Measurements from ENCODE around the gene BMAL1.

Gene BMAL1

DNA sequence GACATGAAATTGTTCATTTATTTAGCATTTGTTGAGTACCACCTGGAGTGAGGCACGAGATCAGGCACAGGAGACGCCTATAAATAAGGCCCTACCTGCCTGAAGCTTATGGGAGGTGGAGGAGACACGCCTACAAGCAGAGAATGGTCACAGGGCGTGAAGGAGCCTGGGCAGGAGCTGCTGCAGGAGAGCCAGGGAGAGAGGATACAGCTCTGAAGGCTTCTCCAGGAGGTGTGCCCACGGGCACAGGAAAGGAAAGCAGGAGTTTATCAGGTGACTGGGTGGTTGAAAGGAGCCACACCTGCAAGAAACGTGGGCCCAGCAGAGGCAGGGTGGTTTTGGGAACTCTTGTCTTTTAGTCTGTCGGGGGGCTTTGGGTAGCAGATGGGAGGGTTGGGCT lies 70.3 kb downstream of the BMAL1 start:
- DNase-seq: no peak

DNA sequence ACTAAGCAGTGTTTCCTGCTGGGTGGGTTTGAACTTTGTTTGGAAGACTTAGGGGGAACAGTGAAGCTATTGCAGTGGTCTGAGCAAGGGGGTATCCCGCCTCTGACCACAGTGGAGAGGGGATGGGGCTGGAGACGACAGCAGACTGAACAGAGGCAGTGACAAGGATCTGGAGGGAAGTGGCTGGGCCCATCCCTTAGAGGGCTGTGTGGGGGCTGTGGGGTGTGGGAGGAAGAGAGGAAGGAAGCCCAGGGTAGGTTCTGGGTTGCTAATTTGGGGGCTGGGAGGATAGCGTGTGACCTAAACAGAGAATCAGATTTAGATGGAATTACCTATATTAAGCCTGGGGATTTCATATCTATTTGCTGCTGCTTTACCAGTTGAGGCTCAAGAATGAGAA lies 70.7 kb downstream of the BMAL1 start:
- no peak for DNase-seq

DNA sequence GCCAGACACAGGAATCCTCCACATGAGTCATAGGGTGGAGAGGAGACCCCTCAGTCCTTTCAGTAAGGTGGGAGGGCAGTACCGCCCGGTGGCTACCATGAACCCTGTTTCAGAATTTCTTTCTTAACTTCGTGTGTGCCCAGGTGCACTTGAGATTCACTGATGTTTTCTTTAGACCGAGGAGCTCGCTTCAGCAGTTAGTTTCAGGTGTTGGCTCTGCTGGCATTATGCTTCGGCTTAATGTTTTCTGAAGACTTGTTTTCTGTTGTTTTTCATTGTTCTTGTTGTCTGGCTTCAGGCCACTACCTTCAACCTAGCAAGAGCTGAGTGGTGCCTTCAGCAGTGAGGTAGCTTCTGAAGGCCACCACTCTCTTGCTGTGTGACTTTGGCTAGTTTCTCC lies 71.5 kb downstream of the BMAL1 start:
- DNase-seq: no peak

- no peak for DNase-seq
Observed at GRCh38 chr11:13349581-13349980, 72.0 kb downstream of the BMAL1 start.

DNA sequence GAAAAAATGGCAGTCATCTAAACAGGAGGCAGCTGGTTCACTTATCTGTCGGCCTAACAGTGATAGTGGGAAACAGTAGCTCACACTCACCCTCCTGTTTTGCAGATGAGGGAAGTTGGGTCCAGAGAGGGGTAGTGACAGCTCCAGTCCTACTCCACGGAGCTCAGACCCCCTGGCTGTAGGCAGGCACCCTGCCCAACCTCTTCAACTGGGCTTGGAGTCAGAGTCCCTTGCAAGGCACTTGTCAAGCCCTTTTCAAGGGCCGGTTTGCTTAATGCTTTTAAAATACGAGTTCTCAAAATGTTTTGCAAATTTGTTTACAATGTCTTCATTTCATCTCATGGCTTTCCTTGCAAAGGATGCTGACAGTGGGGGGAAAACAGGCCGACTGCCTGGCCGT lies 75.1 kb downstream of the BMAL1 start:
- no peak for DNase-seq

GRCh38 chr11:13354335-13354734 lies 76.7 kb downstream of the BMAL1 start:
- DNase-seq: no peak

DNA sequence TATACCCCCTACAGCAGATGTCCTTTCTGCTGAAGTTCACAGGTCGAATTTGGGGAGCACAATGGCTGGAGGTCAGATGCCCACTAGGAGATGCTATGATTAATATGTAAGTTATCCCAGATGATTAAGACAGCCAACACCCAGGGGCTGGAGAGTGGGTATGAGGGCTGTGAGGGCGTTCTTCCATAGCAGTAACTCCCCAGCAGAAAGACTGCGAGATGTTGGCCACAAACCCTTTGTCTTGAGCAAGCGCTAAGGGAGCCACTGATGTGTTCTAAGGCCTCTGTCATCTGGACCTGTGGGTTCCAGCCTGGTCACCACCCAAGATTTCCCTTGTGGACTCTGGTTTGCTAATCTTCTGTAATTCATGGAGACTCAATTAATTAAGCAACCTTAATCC lies 77.6 kb downstream of the BMAL1 start:
- DNase-seq: no peak

- no peak for DNase-seq
Observed at GRCh38 chr11:13357232-13357631, 79.6 kb downstream of the BMAL1 start.

- no peak for DNase-seq
Observed at GRCh38 chr11:13358596-13359270, 81.1 kb downstream of the BMAL1 start.

DNA sequence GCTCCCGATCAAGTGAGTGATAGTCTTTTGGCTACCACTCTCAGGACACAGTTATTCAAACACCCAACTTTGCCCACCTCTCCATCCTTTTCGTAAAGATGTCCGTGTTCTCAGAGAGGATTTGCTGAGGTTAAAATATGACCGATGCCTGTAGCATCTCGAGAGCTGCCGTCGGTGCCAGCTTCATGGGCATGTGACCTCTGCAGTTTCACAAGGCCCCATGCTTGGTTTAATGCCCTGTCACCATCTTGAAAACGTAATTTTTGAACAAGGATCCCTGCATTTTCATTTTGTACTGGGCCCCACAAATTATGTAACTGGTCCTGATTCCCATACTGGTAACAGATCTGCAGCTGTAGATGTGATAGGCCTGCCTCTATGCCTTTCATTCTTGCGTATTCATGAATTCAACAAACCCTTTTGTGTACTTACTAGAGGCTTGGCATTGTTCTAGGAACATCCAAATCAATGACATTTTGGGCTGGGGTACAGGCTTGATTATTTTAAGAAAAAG lies 85.1 kb downstream of the BMAL1 start:
- no peak for DNase-seq

GRCh38 chr11:13364388-13364787 lies 86.8 kb downstream of the BMAL1 start:
- DNase-seq: no peak

GRCh38 chr11:13366266-13367026 lies 88.9 kb downstream of the BMAL1 start:
- DNase-seq: no peak

GRCh38 chr11:13367115-13367514 lies 89.5 kb downstream of the BMAL1 start:
- no peak for DNase-seq

- DNase-seq: no peak
Observed at GRCh38 chr11:13368041-13368446, 90.5 kb downstream of the BMAL1 start.

GRCh38 chr11:13373216-13373615 lies 95.6 kb downstream of the BMAL1 start:
- no peak for DNase-seq

DNA sequence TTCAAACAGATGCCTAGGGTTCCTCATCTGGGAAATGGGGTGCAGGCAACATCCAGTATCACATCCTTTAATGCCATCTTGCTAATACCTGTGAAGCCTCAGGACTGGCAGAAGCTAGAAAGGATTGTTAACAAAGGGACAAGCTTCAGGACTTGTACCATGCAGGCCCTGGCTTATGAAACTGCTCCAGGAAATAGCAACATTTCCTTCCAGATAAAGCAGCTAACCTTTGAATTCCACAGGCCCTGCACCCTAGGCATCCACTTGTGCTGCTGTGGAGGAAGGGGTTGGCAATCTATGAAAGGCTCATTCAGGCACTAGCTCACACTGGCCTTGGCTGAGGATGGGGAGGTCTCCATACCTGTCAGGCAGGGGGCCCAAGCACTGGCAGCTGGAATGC lies 98.2 kb downstream of the BMAL1 start:
- no peak for DNase-seq

DNA sequence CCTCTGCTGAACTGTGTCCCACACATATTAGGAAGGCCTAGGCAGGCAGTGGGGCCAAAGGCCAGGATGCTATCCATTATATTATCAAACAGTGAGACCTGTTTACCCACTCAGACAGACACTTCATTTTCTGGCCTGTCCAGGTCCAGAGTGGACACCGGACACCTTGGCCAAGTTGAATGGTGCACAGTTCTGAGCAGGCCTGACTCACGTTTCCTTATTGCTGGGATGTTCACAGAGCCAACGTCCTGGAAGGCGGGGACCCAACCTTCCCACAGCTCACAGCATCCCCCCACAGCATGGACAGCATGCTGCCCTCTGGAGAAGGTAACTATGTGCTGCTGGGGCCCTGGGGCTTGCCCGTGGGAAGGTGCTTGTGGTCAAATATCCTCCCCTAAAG lies 98.8 kb downstream of the BMAL1 start:
- DNase-seq: no peak

DNA sequence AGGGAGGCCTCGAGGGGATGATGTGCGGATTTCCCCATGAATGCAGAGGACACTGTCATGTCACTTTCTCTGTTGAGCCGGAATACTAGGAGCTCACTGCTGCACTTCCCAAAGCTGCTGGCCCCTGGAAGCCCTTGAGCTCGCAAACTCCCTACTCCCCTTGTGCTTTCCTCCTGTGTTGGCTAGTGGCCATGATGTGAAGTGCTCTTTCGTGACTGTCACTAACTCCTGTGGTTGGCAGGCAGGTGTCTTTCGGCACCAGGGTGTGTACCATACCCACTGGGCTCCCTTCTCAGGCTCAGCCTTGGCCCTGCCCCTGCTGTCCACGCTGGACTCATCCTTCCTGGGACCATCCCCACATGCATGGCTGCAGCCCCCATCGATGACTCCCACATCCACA lies 99.2 kb downstream of the BMAL1 start:
- no peak for DNase-seq

DNA sequence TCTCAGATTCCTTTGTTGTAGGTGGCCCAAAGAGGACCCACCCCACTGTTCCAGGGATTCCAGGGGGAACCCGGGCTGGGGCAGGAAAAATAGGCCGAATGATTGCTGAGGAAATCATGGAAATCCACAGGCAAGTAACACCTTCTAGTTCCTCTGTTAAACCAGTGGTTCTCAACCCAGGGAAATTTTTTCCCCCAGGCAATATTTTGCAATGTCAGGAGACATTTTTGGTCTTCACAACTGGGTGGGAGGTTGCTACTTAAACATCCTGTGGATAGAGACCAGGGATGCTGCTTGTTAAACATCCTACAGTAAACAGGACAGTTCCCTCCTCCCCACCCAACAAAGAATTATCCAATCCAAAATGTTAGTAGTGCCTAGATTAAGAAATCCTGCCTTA lies 100.7 kb downstream of the BMAL1 start:
- no peak for DNase-seq

- no peak for DNase-seq
Observed at GRCh38 chr11:13380731-13381130, 103.1 kb downstream of the BMAL1 start.

- no peak for DNase-seq
Observed at GRCh38 chr11:13382751-13383150, 105.2 kb downstream of the BMAL1 start.

- no peak for DNase-seq
Observed at GRCh38 chr11:13384908-13385640, 107.5 kb downstream of the BMAL1 start.

DNA sequence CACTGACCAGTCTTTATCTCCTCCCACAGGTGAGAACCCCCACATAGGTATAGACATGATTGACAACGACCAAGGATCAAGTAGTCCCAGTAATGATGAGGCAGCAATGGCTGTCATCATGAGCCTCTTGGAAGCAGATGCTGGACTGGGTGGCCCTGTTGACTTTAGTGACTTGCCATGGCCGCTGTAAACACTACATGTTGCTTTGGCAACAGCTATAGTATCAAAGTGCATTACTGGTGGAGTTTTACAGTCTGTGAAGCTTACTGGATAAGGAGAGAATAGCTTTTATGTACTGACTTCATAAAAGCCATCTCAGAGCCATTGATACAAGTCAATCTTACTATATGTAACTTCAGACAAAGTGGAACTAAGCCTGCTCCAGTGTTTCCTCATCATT lies 109.0 kb downstream of the BMAL1 start:
- no peak for DNase-seq

GRCh38 chr11:13388741-13389140 lies 111.2 kb downstream of the BMAL1 start:
- no peak for DNase-seq

Measured in activated naive CD4-positive, alpha-beta T cell treated with Interleukin-2 at 50 U/mL for 16 hours (primary cell).